ENCODE measurements around the gene NHEJ1.
A peak's percentile ranks its signal among the peaks of the same experiment; 100 is the strongest.

Gene NHEJ1

DNA sequence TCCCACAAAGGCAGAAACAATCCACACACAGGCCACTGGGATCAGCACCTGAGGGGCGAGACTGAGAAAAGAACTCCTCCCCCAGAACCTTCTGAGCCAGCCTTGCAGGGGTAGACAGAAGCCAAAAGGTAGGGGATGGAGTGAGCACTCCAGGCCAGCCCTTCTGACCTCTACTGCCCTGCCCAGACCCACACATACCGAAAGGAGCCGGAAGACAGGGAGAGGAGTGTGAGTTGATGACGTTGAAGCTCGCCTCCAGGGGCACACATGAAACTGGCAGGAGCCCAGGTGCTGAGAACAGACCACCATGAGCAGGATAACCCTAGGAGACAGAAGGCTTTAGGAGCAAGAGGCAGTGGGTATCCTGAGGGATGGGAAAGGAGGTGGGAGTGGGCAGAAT is 7.4 kb upstream of the NHEJ1 start:
- no peak for DNase-seq (ENCODE audit: low read depth in 3 of 3)

DNA sequence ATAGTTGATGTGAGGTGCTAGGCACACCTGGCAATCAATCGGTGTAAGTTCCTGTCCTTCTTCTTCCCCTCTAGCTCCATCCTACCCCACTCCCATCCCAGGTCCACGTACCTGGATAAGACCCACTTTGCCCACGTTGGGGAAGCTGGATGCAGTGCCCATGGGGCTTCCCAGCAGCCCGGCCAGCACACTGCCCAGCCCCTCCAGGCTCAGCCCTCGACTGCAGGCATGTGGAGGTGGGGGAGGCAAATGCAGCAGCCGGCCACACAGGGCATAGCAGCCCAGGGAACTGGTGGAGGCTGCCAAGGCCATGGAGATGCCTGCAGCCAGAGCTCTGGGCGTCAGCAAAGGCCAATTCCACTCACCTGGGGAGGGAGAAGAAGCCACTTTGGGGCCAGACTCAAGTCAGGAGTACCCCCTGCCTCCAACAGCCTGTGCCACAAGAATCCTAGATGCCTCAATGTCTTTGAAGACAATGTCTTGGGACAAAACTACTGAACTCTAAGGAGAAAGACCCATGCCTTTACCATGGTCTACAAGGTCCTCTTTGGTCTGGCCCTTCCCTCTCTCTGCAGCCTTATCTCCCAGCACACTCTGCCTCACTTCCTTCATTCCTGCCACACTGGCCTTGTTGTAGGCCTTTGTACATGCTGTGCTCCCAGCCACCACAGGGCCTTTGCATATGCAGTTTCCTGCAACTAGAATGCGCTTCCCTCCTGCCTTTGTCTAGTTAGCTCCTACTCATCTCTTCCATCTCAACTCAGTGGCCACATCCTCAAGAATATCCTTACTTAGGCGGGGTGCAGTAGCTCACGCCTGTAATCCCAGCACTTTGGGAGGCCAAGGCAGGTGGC is 4.7 kb upstream of the NHEJ1 start:
- DNase-seq (ENCODE audit: low read depth in 3 of 3), result no peak

DNA sequence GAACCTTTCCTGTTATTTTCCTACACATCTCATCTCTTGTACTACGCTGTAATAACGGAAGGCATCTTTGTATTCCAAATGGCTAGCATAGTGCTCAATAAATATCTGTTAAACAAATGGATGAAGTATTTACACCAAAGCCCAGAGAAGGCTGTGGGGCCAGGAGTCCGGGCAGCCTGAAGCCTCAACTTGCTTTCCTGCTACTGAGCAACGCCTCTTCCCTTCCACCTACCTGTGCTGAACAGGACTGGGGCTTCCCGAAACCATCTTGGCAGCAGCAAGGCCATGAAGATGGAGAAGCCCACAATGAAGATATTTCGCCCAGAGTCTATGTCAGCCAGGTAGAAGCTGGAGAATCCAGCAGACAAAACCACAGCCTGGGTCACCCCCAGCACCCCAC is 2.5 kb upstream of the NHEJ1 start:
- no peak for DNase-seq (ENCODE audit: low read depth in 3 of 3)

DNA sequence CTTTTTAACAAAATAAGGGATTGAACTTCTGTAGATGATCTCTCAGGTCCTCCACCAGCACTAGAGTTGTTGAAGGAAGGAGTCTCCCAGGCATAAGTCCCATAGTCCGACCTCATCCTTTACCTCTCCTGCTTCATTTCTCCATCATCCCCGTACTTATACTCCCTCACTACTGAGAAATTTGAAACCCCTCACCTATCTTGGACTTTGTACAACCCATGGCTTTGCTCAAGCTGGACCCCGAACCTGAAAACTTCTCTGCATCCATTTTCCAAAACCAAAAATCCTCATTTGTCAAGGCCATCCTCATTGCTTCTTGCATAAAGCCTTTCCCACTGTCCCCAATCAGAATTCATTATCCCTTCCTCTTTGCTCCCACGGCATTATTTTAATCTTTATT is 482 bp upstream of the NHEJ1 start:
- DNase-seq (ENCODE audit: low read depth in 3 of 3), result no peak

DNA sequence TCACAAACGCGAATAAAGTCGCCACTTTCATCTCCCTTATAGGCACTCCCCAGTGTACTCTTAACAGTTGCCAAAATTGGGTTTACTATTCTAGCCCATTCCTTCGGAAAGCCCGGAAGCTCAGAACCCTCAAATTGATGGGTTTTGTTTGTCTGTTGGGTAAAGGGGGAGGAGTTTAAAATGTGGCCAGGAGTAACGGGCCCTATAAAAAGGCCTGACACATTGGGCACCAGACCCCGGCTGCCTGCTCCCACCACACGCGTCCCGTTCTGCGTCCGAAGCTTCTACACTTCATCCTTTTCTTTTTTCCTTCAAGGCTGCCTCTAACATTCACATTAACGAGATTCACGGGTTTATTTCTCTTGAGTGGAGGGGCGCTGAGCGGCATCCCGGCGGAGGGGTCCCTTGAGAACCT is 837 bp downstream of the NHEJ1 start:
- no peak for DNase-seq (ENCODE audit: low read depth in 3 of 3)

DNA sequence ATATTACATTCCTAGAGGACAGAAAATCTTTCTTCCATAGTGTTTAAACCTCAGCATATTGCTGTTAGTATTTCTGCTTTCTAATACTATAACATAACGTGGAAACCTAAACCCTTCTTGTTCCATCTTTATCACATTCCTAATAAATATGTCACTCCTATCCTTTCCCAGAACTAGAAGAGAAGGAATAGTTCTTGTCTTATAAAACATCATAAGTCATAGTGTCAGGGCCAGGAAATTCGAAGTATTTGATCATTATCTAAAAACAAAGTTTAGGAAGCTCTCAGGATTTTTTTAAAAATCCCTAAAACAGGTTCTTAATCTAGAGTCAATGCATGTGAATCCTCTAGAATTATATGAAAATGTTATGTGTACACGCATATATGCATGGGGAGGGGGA is 2.0 kb downstream of the NHEJ1 start:
- no peak for DNase-seq (ENCODE audit: low read depth in 3 of 3)

DNA sequence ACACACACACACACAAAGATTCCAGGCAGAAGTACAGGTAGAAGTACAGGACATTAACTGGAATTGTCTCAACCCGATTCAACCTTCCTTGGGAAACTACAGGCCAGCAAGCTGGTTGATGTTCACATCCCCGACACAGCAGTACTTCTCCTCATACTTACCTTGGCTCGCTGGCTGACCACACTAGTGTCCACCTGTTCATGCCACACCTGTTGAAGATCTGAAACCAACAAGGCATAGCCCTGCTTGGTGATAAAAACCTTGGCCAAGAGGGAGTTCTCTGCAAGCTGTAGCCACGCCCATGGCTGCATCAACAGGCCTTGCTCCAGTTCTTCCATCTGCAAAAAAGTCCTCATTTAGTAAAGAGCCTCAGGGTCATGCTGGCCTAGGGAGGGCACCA is 2.6 kb downstream of the NHEJ1 start:
- DNase-seq (ENCODE audit: low read depth in 3 of 3), result no peak

DNA sequence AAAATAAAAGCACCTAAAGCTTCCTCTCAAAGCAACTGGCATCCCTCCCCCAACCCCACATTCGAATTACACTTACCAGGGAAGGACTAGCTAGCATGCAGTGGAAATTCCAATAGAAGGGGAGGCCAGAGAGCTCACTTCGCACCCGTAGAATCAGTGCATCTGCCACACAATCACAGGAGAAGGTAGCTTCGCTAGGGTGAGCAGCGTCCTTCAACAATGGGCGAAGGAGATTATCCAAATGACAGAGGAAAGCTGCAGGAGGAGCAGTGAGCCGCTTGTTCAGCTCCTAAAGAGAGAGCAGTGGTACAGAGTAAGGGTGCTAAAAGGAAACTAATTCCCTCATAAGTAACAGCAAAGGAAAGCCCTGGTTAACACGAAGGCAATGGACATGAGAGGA is 3.2 kb downstream of the NHEJ1 start:
- DNase-seq (ENCODE audit: low read depth in 3 of 3), result no peak

DNA sequence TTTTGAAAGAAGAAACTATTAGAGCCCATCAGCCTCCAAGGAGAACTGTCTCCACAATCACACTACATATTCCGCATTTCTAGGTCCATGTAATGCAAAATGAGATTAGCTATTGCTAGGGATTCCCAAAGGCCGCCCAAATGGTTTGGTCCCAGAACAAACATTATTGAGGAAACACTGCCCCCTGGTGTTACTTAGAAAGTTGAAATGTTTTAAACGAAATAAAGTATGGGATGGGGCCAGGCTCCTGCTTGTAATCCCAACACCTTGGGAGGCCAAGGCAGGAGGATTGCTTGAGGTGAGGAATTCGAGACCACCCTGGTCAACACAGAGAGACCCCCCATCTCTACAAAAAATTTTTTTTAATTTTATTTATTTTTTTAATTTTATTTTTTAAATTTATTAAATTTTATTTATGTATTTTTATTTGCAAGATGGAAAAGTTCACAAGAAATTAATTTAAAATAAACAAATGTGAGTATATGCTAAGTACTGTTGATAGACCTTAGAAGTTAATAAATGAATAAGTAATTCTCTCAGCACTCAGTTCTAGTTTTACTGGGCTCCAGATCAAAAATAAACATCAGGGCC is 5.5 kb downstream of the NHEJ1 start:
- peak in 1 of 3 donors; percentile 36 for DNase-seq (ENCODE audit: low read depth in 3 of 3)

DNA sequence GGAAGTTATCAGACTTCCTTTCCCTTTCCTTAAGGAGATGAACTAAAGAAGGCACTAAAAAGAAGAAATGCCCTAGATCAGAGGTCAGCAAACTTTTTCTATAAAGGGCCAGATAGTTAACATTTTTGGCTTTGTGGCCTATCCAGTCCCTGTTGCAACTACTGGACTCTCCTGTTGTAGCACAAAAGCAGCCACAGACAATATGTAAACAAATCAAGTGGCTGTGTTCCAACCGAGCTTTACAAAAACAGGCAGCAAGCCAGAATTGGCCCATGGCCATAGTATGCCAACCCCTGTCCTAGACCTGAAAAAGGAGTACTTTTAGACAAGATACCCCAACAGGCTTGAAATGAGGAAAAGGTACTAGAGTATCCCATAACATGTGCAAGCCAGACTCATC is 10.9 kb downstream of the NHEJ1 start:
- no peak for DNase-seq (ENCODE audit: low read depth in 3 of 3)

DNA sequence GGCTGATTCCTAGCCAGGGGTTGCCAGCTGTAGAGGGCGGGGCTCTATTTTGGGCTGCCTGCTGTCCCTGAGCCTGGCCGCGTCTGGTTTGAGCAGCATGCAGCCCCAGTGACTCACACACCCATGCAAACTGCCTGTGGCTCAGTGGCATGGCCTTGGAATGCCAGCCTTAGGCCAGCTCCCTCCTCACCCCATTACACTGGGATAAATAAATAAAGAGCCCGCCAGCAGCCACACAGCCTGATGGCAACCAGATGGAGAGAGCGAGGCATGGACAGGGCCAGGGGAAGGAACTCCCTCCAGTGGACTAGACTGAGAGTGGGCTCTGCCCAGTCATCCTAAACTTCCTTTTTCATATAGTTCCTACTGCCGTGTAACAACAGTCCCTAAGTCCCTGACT is 18.3 kb downstream of the NHEJ1 start:
- DNase-seq (ENCODE audit: low read depth in 3 of 3), result no peak

DNA sequence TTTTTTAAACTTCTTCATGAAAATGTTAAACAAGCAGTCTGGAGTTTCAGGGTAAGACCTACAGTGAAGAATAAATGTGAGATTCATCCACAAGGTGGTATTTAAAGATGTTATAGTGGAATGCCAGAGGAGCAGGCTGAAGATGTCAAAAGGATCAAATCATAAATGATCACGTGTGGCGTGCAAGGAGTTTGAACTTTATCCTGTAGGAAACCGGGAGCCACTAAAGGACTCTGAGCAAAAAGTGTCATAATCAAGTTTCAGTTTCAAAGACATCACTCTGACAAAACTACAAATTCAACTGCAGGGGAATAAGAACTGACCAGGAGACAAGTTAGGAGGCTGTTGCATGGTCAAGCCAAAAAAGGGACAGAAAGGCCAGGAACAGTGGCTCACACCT is 19.9 kb downstream of the NHEJ1 start:
- no peak for DNase-seq (ENCODE audit: low read depth in 3 of 3)

DNA sequence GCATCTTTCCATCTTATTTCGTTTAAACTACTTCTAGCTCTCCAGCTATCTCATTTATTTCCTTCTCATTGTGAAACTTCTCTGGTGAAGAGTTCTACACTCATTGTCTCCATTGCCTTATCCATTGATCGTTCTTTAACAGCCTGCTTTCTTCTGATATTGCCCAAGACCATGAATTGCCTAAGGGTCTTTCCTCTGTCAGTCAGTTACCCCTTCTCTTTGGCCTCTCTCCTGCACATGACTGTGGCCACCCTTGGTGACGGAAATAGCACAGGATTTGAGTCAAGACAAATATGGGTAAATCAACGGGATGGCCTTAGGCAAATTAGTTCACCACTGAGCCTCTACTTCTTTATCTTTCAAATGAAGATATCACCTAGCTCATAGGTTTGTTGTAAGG is 26.6 kb downstream of the NHEJ1 start:
- DNase-seq (ENCODE audit: low read depth in 3 of 3), result no peak

DNA sequence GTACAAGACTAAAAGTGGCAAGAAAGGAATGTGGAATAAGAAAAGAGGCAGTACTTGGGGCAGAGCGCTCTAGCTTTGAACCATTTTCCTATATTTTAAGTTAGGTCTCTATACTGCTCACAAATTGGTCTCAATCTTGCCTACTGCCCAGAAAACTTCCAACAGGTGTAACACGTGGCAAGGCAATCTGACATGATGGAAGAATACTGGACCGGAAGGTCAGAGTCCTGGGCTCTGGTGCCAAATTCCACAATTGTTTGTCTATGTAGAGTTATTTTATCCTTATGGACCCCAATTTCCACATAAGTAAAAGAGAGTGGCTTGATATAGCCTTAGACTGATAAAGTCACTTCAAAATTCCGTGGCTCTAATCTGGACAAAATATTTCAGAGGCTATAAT is 28.9 kb downstream of the NHEJ1 start:
- DNase-seq (ENCODE audit: low read depth in 3 of 3), result no peak

DNA sequence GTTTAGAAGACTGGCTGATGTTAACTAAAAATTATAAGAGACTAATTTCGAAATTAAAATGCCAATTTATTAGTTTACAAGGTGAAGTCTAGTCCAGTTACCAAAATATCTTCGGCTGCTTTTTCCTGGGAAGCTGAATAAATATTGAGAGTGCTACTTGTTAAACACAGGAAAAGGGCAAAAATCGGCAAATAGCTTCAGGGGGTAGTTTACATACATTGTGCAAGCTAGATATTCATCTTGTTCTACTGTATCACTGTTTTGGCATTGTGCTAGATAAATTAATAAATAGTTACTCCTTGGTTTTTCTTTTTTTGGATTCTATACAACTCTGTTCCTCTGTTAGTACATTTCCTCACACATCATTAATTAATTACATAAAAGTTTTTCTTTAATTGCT is 29.3 kb downstream of the NHEJ1 start:
- DNase-seq (ENCODE audit: low read depth in 3 of 3), result no peak

DNA sequence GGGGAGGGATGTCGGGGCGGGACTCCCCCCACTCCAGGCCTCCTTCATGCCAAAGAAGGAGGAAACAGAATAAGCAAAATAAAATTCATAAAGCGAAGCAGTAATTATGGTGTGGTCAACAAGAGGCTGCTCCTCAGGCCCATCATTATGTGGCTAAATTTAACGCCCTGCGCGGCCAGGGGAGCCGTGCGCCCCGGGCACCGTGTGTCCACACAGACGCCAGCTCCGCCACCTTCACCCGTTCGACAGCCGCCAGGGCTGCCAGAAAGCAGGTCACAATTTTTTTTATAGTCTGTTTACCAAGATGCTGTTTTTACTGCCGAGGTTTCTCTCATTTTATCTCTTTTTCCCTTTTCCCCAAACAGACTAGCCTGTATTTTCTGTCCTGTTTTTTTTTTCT is 31.0 kb downstream of the NHEJ1 start:
- no peak for DNase-seq (ENCODE audit: low read depth in 3 of 3)

DNA sequence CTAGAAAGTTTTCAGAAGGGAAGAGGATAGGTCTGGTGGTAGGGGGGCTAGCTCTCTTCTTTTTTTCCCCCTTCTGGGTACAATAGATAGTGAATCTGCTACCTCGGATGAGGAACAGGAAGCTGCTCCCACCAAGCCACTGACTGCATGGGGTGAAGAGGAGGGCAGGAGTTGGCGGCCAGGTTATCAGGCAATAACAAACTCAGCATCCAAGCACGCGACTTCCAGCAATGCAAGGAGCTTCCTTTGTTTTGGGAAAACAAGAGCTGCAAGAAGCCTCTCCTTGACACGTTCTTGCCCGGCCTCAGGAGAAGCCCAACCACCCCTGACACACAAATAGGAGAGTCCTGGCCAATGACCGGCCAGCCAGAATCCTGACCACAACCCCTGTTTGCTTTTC is 32.2 kb downstream of the NHEJ1 start:
- DNase-seq (ENCODE audit: low read depth in 3 of 3), result no peak

DNA sequence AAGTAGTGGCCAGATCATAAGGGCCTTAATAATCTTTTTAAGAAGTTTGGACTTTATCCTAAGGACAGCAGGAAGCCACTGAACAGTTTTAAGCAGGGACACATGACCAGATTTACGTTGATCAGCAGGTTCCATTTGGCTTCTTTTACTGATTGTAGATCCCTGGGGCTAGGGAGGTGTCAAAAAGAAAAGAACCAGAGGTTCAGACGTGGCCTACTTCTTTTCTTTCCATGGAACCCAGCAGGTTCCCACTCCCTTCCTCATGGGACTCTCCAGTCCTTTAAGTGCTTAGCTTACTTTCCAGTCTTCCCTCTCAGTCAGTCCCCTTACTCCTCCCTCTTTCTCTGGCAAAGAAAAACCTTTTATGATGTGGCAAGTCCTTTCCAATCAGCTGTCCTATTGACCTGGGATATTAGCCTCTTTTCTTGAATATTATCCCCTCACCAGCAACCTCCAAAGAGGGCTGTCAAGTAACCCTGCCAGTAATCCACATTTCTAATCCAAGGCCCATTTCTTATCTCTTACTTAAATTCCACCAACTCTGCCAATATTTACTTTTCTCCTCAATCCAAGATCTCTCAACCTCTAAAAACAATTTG is 33.5 kb downstream of the NHEJ1 start:
- DNase-seq (ENCODE audit: low read depth in 3 of 3), result no peak

DNA sequence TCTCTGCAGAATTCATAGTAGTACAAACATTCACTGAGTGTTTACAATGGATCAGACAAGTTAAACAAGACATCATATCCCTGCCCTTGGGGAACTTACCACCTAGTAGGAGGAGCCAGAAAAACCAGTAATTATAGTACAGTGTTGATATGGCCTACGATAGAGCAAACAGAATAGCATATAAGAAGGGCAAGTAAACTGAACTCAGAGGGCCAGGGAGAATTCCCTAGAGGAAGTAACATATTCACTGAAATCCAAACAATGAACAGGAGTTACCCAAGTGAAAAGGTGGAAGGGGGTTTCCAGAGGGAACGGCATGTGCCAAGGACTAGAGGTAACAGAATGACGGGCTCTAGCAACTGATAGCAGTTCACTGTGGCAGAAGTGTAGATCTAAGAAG is 34.1 kb downstream of the NHEJ1 start:
- no peak for DNase-seq (ENCODE audit: low read depth in 3 of 3)

DNA sequence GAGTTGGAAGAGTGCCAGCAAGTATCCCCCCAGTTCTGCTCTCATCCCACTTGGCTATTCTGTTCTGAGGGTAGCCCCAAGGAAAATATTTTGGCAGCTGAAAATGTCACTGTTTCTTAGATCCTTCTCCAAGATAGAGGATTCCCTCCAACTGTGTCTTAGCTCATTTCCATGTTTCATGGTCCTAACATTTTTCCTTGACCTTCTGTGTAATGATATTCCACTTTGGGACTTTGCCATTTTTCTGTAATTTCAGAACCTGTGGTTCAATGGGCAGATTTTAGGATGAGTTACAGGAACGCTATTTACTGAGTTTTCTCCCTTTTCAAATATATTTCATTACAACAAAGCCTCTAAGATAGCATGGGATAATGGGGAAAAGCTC is 34.7 kb downstream of the NHEJ1 start:
- DNase-seq (ENCODE audit: low read depth in 3 of 3), result no peak

DNA sequence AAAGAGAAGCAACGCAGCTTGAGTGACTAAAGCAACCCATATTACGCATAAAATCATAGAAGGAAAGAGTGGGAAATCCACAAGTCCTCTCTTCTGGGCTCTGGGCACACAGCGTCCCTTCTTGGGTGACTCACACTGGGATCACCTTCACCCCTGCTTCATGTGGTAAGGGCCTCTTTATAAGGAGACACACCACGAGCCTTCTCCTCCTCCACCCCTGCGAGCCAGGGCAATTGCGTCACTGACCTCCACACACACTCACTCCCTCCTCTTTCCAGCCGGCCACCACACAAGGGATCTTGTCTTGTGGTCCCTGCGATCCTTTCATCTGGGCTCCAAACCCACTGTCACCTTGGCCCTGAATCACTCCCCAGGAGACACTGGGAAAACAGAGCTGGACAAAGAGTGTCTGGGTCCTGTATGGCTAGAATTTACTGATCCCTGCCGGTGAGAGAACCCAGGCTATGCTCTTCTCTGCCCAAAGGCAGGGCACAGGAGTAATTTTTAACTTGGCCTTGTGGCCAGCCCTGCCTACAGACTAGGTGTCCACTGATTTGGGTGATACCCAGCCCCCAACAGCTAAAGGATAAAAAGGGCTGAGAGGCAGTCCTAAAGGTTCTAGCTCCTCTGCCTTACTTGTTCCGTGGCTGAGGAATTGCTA is 35.3 kb downstream of the NHEJ1 start:
- DNase-seq (ENCODE audit: low read depth in 3 of 3), result no peak

DNA sequence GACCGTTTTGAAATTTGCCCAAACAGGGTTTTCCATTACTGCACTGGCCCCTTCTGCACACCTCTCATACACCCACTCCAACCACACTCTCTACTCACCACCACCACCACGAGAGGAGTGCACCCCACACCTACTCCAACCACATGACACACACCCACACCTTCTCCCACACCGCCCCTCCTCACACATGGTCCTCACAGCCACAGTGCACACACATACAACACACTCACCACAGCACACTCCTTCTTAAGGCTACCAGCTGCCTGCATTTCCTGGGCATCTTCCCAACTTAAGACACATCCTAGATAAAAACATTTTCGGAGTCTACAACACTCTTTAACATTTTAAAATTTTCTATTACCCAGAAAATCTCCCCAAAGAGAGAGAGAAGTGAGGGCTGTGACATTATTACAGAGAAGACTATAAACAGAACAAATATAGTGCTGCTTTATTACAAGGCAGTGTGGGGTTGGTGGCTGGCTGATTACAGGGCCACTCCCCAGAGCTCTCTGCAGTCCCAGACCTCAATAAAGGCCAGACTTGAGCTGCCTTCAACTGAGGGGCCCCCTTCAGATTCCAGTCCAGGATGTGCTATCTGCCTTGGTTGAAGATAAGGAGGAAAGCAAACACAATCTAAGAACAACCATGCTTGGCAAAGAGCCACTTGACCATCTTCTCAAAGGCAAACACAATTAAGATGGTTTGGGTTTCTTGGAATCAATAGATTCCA is 36.1 kb downstream of the NHEJ1 start:
- no peak for DNase-seq (ENCODE audit: low read depth in 3 of 3)
